Measurements from ENCODE around the gene MPL. TPM values are rescaled to one million over a fixed set of nuclear protein-coding genes. Genes with fewer than 3 reads are reported as not detected.

Gene MPL
- total and polyA plus RNA-seq, 2 experiments from 2014 or later: not detected

DNA sequence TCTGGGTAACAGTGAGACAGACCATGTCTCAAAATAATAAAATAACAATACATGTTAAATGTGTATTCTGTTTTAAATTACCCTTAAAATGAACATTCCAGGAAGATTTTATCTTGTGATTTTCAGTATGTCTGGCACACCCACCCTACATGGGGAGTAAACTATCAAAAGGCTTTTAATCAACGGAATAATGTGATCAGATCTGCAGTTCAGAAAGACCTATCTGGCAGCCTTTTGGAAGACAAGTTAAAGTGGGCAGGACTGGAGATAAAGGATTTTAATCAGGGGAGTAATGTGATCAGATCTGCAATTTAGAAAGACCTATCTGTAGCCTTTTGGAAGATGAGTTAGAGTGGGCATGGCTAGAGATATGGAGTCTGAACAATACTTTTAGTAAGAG lies 41.9 kb downstream of the MPL start:
- no peak overlapping the region for H3K4me3 ChIP-seq
- no peak for DNase-seq
- no peak overlapping the region for H3K9ac ChIP-seq
- in situ Hi-C loops (cut with MboI): no loop called here
- peaks cover 21% of the 10 kb centered on the region for H3K36me3 ChIP-seq (ENCODE audit: low read depth)
- no peaks in the 10 kb centered on the region for H3K27me3 ChIP-seq (replicated peaks; ENCODE audit: insufficient read depth)
- H3K9me3 ChIP-seq (ENCODE audit: low read depth): no peaks in the 10 kb centered on the region
- no peaks in the 10 kb centered on the region for H3K4me1 ChIP-seq (ENCODE audit: insufficient read depth)
- TF ChIP-seq EZH2 (IDR thresholded peaks at IDR 0.05; ENCODE audit: insufficient read depth, poor library complexity, severe bottlenecking) (no peak), EZH2phosphoT487 (IDR thresholded peaks at IDR 0.05; ENCODE audit: insufficient read depth, low read depth) (no peak)
- no peaks in the 10 kb centered on the region for H4K20me1 ChIP-seq (ENCODE audit: insufficient read depth)
- peaks cover 6% of the 10 kb centered on the region; the same call in 1 of the 2 replicates for H3K79me2 ChIP-seq (ENCODE audit: insufficient read depth)
- no peak overlapping the region for H3K4me2 ChIP-seq (ENCODE audit: unreplicated experiment)
- peaks cover 16% of the 10 kb centered on the region for H3F3A ChIP-seq (ENCODE audit: insufficient read depth)
- no peak overlapping the region for H2AFZ ChIP-seq
- no peak overlapping the region for H3K27ac ChIP-seq
- 100% methylated on average over 1 of the region's 1 CpG for WGBS, 2 experiments (ENCODE audit: low coverage in 1 of 2, low lambda C conversion rate in 2 of 2, missing lambda C conversion rate in 2 of 2)
- H3K9me2 ChIP-seq (ENCODE audit: insufficient read depth): no peaks in the 10 kb centered on the region

DNA sequence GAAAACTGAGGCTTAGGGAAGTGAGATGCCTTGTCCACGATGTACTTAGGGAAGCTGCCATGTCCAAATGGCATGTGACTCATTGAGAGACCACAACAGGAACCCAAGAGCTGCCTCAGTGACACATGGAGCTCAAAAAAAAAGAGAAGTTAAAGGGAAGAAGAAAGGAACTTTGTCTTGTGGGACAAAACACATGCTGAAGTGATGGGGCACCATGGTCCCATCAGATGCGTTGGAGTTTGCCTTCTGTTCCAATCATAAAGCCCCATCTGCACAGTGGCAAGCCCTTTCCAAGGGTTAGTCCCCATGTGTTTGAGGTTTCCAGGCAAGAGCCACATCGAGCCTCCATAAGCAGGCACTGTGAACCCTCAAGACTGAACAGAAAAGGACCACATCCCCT lies 44.0 kb downstream of the MPL start:
- TF ChIP-seq EZH2 (IDR thresholded peaks at IDR 0.05; ENCODE audit: insufficient read depth, poor library complexity, severe bottlenecking) (no peak), EZH2phosphoT487 (IDR thresholded peaks at IDR 0.05; ENCODE audit: insufficient read depth, low read depth) (no peak)
- Histone ChIP-seq H2AFZ (no peak overlapping the region), H3K4me1 (ENCODE audit: insufficient read depth) (no peaks in the 10 kb centered on the region), H3K27ac (no peak overlapping the region), H3K9me3 (ENCODE audit: low read depth) (no peaks in the 10 kb centered on the region), H3F3A (ENCODE audit: insufficient read depth) (peaks cover 5% of the 10 kb centered on the region), H4K20me1 (ENCODE audit: insufficient read depth) (no peaks in the 10 kb centered on the region), H3K4me2 (ENCODE audit: unreplicated experiment) (no peak overlapping the region), H3K4me3 (no peak overlapping the region), H3K9me2 (ENCODE audit: insufficient read depth) (no peaks in the 10 kb centered on the region), H3K9ac (no peak overlapping the region), H3K79me2 (ENCODE audit: insufficient read depth) (peaks cover 19% of the 10 kb centered on the region), H3K27me3 (replicated peaks; ENCODE audit: insufficient read depth) (no peaks in the 10 kb centered on the region), H3K36me3 (ENCODE audit: low read depth) (peaks cover 43% of the 10 kb centered on the region)
- DNase-seq: peak; percentile 20
- in situ Hi-C loops (cut with MboI): no loop called here
- 67 to 69% methylated on average over 3 of the region's 3 CpGs for WGBS, 2 experiments (ENCODE audit: low coverage in 1 of 2, low lambda C conversion rate in 2 of 2, missing lambda C conversion rate in 2 of 2)

DNA sequence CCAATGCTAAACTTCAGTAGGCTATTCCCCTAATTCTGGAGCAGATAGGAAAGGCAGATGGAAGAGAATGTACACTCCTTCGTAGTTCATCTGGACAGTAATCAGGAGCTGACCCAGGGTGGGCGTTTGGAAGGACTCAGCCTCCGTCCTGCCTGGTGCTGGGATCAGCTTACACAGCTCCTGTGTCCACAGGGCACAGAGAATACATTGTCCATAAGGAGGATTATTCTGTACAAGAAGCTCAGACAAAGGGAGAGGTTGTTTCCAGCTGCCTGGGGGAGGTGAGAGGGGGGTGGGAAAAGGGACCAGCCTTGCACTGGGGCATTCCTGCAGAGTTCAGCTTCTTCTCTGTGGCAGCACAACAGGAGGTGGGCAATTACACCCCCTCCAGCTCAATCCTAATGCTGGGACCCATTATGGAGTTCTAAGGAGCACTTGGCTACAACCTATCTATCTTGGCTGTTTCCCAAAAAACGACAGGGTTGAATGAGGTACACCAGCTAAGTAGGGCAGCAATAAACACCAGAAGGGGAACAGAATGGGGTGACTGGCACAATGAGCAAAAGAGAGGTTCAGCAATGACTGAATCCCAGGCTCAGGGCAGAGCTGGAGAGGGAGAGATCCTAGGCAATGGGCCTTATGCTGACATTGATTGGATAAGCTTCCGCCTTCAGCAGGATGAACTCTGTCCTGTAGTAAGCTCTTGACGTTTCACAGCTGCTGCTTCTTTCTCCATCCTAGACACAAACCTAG lies 44.6 kb downstream of the MPL start:
- Histone ChIP-seq H3K36me3 (ENCODE audit: low read depth) (peaks cover 49% of the 10 kb centered on the region), H3K27ac (no peak overlapping the region), H3K4me2 (ENCODE audit: unreplicated experiment) (no peak overlapping the region), H3K9ac (no peak overlapping the region), H3K9me2 (ENCODE audit: insufficient read depth) (no peaks in the 10 kb centered on the region), H2AFZ (no peak overlapping the region), H4K20me1 (ENCODE audit: insufficient read depth) (no peaks in the 10 kb centered on the region), H3K4me3 (no peak overlapping the region), H3F3A (ENCODE audit: insufficient read depth) (peaks cover 5% of the 10 kb centered on the region), H3K27me3 (replicated peaks; ENCODE audit: insufficient read depth) (no peaks in the 10 kb centered on the region), H3K79me2 (ENCODE audit: insufficient read depth) (peaks cover 25% of the 10 kb centered on the region), H3K9me3 (ENCODE audit: low read depth) (no peaks in the 10 kb centered on the region), H3K4me1 (ENCODE audit: insufficient read depth) (no peaks in the 10 kb centered on the region)
- in situ Hi-C loops (cut with MboI): no loop called here
- no peak for TF ChIP-seq EZH2phosphoT487 (IDR thresholded peaks at IDR 0.05; ENCODE audit: insufficient read depth, low read depth)
- TF ChIP-seq EZH2 (IDR thresholded peaks at IDR 0.05; ENCODE audit: insufficient read depth, poor library complexity, severe bottlenecking): no peak
- WGBS, 2 experiments (ENCODE audit: low coverage in 1 of 2, low lambda C conversion rate in 2 of 2, missing lambda C conversion rate in 2 of 2): 66 to 68% methylated on average over 6 of the region's 6 CpGs
- no peak for DNase-seq

DNA sequence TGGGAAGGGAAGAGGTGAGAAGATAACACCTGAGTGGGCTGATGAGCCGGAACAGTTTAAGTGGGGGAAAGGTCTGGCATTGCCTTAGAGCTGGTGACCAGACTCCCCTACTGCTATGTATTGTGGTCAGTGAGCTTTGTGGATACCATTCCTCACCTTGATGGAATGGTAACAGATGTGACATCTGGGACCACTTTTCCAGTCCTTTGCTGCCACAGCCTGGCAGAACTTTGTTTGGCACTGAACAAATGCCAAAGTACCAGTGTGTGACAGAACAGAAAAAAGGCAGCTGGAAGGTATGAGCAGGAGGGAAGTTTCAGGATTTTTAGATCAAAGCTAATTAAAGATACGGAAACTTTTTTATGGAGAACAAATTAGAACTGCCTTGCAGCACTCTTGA lies 45.8 kb downstream of the MPL start:
- no peaks in the 10 kb centered on the region for H4K20me1 ChIP-seq (ENCODE audit: insufficient read depth)
- no peaks in the 10 kb centered on the region for H3K27me3 ChIP-seq (replicated peaks; ENCODE audit: insufficient read depth)
- H3K4me3 ChIP-seq: no peak overlapping the region
- H3K4me2 ChIP-seq (ENCODE audit: unreplicated experiment): no peak overlapping the region
- H3K79me2 ChIP-seq (ENCODE audit: insufficient read depth): peaks cover 31% of the 10 kb centered on the region
- no peak overlapping the region for H2AFZ ChIP-seq
- H3K9me3 ChIP-seq (ENCODE audit: low read depth): no peaks in the 10 kb centered on the region
- peaks cover 5% of the 10 kb centered on the region for H3F3A ChIP-seq (ENCODE audit: insufficient read depth)
- no peak overlapping the region for H3K27ac ChIP-seq
- H3K9me2 ChIP-seq (ENCODE audit: insufficient read depth): no peaks in the 10 kb centered on the region
- in situ Hi-C loops (cut with MboI): no loop called here
- H3K4me1 ChIP-seq (ENCODE audit: insufficient read depth): peaks cover 12% of the 10 kb centered on the region
- peaks cover 56% of the 10 kb centered on the region for H3K36me3 ChIP-seq (ENCODE audit: low read depth)
- 74 to 87% methylated on average over 2 of the region's 2 CpGs for WGBS, 2 experiments (ENCODE audit: low coverage in 1 of 2, low lambda C conversion rate in 2 of 2, missing lambda C conversion rate in 2 of 2)
- DNase-seq: no peak
- TF ChIP-seq EZH2 (IDR thresholded peaks at IDR 0.05; ENCODE audit: insufficient read depth, poor library complexity, severe bottlenecking): no peak
- no peak for TF ChIP-seq EZH2phosphoT487 (IDR thresholded peaks at IDR 0.05; ENCODE audit: insufficient read depth, low read depth)
- no peak overlapping the region for H3K9ac ChIP-seq

Data from GM23248 (cell line).